ENCODE measurements around the gene EPRS1.
"Not testable (repeated sequence)": the region's sequence is repeated elsewhere in the genome, so short reads cannot be mapped to it uniquely, and the experiment has no call there.

EPRS1 gene

DNA sequence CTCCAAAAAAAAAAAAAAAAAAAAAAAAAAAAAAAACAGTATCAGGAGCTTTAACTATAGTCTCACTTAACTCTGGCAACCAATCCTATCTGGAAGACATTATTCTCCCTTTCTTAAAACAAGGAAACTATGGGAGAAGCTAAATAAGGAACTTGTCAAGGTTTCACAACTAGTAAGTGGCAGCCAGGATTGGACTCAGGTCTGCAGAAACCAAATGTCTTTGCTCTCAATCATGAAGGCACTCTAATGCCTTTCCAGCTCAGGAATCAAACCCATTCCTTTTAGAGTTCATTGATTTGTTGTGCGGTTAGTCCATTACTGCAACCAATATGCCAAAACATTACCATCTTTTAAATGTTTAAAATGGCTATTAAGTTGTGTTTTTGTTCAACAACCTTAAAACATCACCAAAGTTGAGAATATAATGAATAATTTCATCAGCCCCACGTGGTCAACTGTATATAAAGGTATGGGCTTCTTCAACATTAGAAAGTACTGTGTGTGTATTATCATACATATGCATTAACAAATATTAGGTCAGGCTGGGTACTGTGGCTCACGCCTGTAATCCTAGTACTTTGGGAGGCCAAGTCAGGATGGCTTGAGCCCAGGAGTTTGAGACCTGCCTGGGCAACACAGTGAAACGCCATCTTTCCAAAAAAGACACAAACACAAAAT, 1.5 kb downstream of the EPRS1 start:
- peak overlapping the region; percentile 80 for H3K4me3 ChIP-seq (ENCODE audit: low read depth, low read length)
- peak; percentile 60 for DNase-seq (ENCODE audit: low read depth)
- no peak for TF ChIP-seq MYC (IDR thresholded peaks at IDR 0.05; ENCODE audit: low read depth, low read length)

DNA sequence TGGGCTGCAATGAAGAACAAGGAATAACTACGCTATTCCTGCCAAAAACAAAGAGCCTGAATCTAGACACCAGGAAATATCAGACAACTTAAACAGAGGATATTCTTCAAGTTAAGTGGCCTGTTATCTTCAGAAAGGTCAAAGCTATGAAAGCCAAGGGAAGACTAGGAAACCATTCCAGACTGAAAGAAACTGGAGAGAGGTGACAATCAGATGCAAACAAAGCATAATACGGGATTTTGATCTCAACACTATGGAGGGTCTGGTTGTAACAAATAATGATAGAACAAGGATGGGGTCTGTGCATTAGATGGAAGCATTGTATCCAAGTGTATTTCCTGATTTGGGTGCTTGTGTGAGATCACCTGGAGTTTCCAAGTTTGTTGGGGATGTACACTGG, 2.7 kb downstream of the EPRS1 start:
- peak overlapping the region; percentile 80 for H3K4me3 ChIP-seq (ENCODE audit: low read depth, low read length)
- no peak for TF ChIP-seq MYC (IDR thresholded peaks at IDR 0.05; ENCODE audit: low read depth, low read length)
- TF ChIP-seq, protein P1, sequence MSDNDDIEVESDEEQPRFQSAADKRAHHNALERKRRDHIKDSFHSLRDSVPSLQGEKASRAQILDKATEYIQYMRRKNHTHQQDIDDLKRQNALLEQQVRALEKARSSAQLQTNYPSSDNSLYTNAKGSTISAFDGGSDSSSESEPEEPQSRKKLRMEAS (IDR thresholded peaks at IDR 0.05; ENCODE audit: low read depth, low read length) = no peak
- TF ChIP-seq, protein P2, sequence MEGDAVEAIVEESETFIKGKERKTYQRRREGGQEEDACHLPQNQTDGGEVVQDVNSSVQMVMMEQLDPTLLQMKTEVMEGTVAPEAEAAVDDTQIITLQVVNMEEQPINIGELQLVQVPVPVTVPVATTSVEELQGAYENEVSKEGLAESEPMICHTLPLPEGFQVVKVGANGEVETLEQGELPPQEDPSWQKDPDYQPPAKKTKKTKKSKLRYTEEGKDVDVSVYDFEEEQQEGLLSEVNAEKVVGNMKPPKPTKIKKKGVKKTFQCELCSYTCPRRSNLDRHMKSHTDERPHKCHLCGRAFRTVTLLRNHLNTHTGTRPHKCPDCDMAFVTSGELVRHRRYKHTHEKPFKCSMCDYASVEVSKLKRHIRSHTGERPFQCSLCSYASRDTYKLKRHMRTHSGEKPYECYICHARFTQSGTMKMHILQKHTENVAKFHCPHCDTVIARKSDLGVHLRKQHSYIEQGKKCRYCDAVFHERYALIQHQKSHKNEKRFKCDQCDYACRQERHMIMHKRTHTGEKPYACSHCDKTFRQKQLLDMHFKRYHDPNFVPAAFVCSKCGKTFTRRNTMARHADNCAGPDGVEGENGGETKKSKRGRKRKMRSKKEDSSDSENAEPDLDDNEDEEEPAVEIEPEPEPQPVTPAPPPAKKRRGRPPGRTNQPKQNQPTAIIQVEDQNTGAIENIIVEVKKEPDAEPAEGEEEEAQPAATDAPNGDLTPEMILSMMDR (IDR thresholded peaks at IDR 0.05; ENCODE audit: low read depth, low read length) = no peak
- TF ChIP-seq POLR2A (IDR thresholded peaks at IDR 0.05; ENCODE audit: extremely low read depth, insufficient read length) = no peak
- no peak for DNase-seq (ENCODE audit: low read depth)

DNA sequence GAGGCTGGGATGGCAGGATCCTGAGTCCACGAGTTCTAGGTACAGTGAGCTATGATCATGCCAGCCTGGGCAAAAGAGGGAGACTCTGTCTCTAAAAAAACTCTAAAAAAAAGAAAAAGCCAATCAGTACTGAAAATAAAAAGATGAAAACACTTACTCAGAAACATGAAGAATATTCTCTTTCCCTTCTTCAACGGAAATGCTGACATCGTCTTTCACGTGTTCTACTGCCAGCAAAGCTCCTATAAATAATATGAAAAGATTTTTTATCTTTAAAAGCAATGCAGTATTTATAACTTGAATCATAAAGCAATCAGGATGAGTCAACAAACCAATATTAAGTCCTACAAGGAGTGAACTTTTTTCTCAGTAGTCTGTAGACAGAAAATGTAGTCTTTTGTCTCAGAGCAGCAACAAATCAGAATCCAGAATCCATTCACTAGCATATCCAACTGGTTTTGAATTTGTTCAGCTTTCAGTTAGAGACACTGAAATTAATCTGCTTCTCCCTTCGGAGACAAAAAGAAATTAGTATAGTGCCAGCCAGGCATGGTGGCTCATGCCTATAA, 6.2 kb downstream of the EPRS1 start:
- no peak for TF ChIP-seq POLR2A (IDR thresholded peaks at IDR 0.05; ENCODE audit: extremely low read depth, insufficient read length)
- TF ChIP-seq, protein P2 (IDR thresholded peaks at IDR 0.05; ENCODE audit: low read depth, low read length) = no peak
- no peak for TF ChIP-seq MYC (IDR thresholded peaks at IDR 0.05; ENCODE audit: low read depth, low read length)
- TF ChIP-seq, protein P1 (IDR thresholded peaks at IDR 0.05; ENCODE audit: low read depth, low read length) = no peak
- H3K4me3 ChIP-seq (ENCODE audit: low read depth, low read length) = no peak overlapping the region
- no peak for DNase-seq (ENCODE audit: low read depth)

DNA sequence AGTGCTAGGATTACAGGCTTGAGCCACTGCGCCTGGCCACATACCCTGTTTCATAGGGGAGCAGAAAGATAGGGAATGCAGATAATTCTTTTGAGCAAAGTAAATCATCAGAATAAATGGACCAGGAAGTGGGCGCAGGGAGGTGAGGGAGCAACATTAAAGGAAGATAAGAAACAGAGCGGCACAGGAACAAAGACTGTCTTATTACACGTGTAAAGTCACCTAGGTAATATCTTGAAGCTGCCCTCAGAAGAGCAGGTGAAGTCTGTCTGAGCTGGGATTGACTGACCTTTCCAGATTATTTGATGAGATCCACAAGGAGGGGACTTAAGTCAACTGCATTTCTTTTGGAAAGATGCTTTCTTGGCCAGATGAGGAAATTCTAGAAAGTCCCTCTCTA, 7.7 kb downstream of the EPRS1 start:
- TF ChIP-seq, protein P1 (IDR thresholded peaks at IDR 0.05; ENCODE audit: low read depth, low read length) = no peak
- TF ChIP-seq POLR2A (IDR thresholded peaks at IDR 0.05; ENCODE audit: extremely low read depth, insufficient read length) (no peak), MYC (IDR thresholded peaks at IDR 0.05; ENCODE audit: low read depth, low read length) (no peak)
- TF ChIP-seq, protein P2 (IDR thresholded peaks at IDR 0.05; ENCODE audit: low read depth, low read length) = no peak
- no peak for DNase-seq (ENCODE audit: low read depth)
- no peak overlapping the region for H3K4me3 ChIP-seq (ENCODE audit: low read depth, low read length)

DNA sequence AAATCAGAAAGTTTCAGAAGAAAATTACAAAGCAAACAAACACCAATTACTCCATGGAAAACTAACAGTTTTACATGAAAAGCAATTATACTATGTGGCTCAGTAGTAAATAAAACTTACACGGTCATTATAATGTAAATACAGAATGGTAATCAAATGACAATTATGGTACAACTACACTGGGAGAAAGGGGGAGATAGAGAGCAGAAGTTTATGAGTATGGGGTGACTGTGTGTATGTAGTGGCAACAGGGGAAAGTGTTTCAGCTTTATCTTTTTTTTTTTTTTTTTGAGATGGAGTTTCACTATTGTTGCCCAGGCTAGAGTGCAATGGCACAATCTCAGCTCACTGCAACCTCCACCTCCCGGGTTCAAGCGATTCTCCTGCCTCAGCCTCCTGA, 8.5 kb downstream of the EPRS1 start:
- peak; percentile 7 for DNase-seq (ENCODE audit: low read depth)
- H3K4me3 ChIP-seq (ENCODE audit: low read depth, low read length) = not testable (repeated sequence)

DNA sequence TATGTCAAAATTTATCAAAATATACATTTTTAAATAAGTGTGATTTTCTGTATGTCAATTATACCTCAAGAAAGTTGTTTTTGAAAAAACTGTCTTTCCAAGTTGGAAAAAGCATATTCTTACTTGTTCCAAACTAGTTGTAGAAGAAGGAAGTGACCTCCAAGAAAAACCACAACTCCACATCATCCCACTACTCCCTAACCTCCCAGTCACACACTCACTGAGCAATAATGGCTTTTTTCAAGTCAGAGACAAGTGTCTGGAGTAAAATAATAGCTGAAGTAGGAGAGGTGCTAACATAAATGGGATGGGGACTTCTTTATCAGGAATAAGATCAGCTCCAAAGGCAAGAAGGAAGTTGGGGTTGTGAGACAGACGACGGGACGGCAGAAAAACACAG, 13.4 kb downstream of the EPRS1 start:
- no peak overlapping the region for H3K4me3 ChIP-seq (ENCODE audit: low read depth, low read length)
- peak; percentile 13 for DNase-seq (ENCODE audit: low read depth)
- TF ChIP-seq, protein P2 (IDR thresholded peaks at IDR 0.05; ENCODE audit: low read depth, low read length) = no peak
- TF ChIP-seq MYC (IDR thresholded peaks at IDR 0.05; ENCODE audit: low read depth, low read length) (no peak), POLR2A (IDR thresholded peaks at IDR 0.05; ENCODE audit: extremely low read depth, insufficient read length) (no peak)
- TF ChIP-seq, protein P1 (IDR thresholded peaks at IDR 0.05; ENCODE audit: low read depth, low read length) = no peak

DNA sequence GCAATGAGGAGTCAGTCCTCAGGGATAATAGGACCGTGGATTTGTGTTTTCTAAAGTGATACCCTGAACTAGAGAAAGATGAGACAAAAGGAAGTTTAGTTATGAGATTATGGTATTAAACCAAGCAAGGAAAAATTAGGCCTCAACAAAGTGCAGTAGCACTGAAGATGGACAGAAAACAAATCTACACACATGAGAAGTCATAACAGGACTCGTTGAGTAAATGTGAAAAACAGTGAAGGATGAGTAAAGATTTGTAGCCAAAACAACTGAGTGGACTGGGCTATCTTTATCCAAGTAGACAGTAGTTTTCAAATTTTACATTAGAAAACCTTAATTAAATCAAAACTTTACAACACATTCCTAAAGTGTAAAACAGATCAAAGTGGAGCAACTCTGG, 15.0 kb downstream of the EPRS1 start:
- DNase-seq (ENCODE audit: low read depth) = no peak
- H3K4me3 ChIP-seq (ENCODE audit: low read depth, low read length) = no peak overlapping the region
- no peak for TF ChIP-seq POLR2A (IDR thresholded peaks at IDR 0.05; ENCODE audit: extremely low read depth, insufficient read length)
- TF ChIP-seq, protein P1 (IDR thresholded peaks at IDR 0.05; ENCODE audit: low read depth, low read length) = no peak
- TF ChIP-seq MYC (IDR thresholded peaks at IDR 0.05; ENCODE audit: low read depth, low read length) = no peak
- TF ChIP-seq, protein P2 (IDR thresholded peaks at IDR 0.05; ENCODE audit: low read depth, low read length) = no peak

Data from NB4 (cell line).